Activated CD4-positive, alpha-beta T cell treated with anti-CD3 and anti-CD28 coated beads for 48 hours (primary cell): ENCODE data around the gene CLVS2.

Experiments
- DNase-seq: peaks from one replicate; pipeline ENCODE4 v3.0.0-alpha.2; 2020

The CLVS2 gene

GRCh38 chr6:123027408-123027807 lies 31.4 kb downstream of the CLVS2 start:
- no peak for DNase-seq

- no peak for DNase-seq
These were observed 32.2 kb downstream of the CLVS2 start for GRCh38 chr6:123028263-123028662.

GRCh38 chr6:123030282-123030681 lies 34.2 kb downstream of the CLVS2 start:
- DNase-seq = no peak

GRCh38 chr6:123036648-123037047 lies 40.6 kb downstream of the CLVS2 start:
- no peak for DNase-seq

- DNase-seq = no peak
These were observed 43.4 kb downstream of the CLVS2 start for GRCh38 chr6:123039431-123039830.

GRCh38 chr6:123042401-123042800 lies 46.4 kb downstream of the CLVS2 start:
- DNase-seq = no peak

GRCh38 chr6:123044341-123044860 lies 48.4 kb downstream of the CLVS2 start:
- no peak for DNase-seq

GRCh38 chr6:123053602-123054225 lies 57.7 kb downstream of the CLVS2 start:
- no peak for DNase-seq

- no peak for DNase-seq
These were observed 59.2 kb downstream of the CLVS2 start for GRCh38 chr6:123055256-123055655.

- DNase-seq = no peak
These were observed 66.6 kb downstream of the CLVS2 start for GRCh38 chr6:123062670-123063069.

GRCh38 chr6:123064038-123064437 lies 68.0 kb downstream of the CLVS2 start:
- no peak for DNase-seq

GRCh38 chr6:123074616-123075015 lies 78.6 kb downstream of the CLVS2 start:
- no peak for DNase-seq

GRCh38 chr6:123085403-123085802 lies 89.4 kb downstream of the CLVS2 start:
- no peak for DNase-seq

- no peak for DNase-seq
These were observed 93.2 kb downstream of the CLVS2 start for GRCh38 chr6:123089226-123089625.

- no peak for DNase-seq
These were observed 95.3 kb downstream of the CLVS2 start for GRCh38 chr6:123091091-123091895.

GRCh38 chr6:123091896-123092271 lies 95.8 kb downstream of the CLVS2 start:
- DNase-seq = no peak

GRCh38 chr6:123094795-123095194 lies 98.8 kb downstream of the CLVS2 start:
- DNase-seq = no peak

GRCh38 chr6:123105561-123105960 lies 109.5 kb downstream of the CLVS2 start:
- no peak for DNase-seq

GRCh38 chr6:123116370-123116769 lies 120.3 kb downstream of the CLVS2 start:
- DNase-seq = no peak

- no peak for DNase-seq
These were observed 121.3 kb downstream of the CLVS2 start for GRCh38 chr6:123117145-123117908.

- no peak for DNase-seq
These were observed 122.8 kb downstream of the CLVS2 start for GRCh38 chr6:123118811-123119210.
